ENCODE results near the gene STXBP5. TPM values are rescaled to one million over a fixed set of nuclear protein-coding genes. Genes with fewer than 3 reads are reported as not detected.

The STXBP5 gene
- total RNA-seq, 4 donors from 2014 or later: 15.6 to 41.3 (median 20.4) TPM

DNA sequence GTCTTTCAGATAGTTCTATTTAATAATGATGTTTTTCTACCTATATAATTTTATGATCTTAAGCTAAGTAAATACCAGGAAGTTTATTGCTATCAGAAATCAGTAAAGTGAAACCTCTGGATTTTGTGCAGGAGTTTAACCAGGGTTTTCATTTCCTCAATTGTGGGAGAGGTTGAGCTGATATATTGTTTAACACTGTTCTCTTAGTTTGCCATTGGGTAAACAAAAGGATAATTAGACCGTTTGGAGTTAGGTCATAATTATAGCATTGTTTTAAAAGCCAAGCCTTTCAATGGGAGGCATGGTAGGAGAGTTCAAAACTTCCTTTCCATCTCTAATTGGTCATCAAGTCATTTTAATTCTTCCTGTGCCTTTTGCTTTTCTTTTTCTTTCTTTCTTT is 58.7 kb downstream of the STXBP5 start:
- TF ChIP-seq, protein P1, sequence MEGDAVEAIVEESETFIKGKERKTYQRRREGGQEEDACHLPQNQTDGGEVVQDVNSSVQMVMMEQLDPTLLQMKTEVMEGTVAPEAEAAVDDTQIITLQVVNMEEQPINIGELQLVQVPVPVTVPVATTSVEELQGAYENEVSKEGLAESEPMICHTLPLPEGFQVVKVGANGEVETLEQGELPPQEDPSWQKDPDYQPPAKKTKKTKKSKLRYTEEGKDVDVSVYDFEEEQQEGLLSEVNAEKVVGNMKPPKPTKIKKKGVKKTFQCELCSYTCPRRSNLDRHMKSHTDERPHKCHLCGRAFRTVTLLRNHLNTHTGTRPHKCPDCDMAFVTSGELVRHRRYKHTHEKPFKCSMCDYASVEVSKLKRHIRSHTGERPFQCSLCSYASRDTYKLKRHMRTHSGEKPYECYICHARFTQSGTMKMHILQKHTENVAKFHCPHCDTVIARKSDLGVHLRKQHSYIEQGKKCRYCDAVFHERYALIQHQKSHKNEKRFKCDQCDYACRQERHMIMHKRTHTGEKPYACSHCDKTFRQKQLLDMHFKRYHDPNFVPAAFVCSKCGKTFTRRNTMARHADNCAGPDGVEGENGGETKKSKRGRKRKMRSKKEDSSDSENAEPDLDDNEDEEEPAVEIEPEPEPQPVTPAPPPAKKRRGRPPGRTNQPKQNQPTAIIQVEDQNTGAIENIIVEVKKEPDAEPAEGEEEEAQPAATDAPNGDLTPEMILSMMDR (IDR thresholded peaks at IDR 0.05 in 4 of 5, conservative IDR thresholded peaks at IDR 0.05 in 1 of 5): no peak
- no peak for TF ChIP-seq POLR2A (IDR thresholded peaks at IDR 0.05)
- Histone ChIP-seq H3K4me1 (peaks cover 9 to 28% of the 10 kb centered on the region in 2 donors), H3K27me3 (no peaks in the 10 kb centered on the region), H3K27ac (no peak overlapping the region), H3K4me3 (no peak overlapping the region), H3K36me3 (no peaks in the 10 kb centered on the region), H3K9me3 (no peaks in the 10 kb centered on the region)
- DNase-seq (no peak), ATAC-seq (no peak)
- intact Hi-C loops (cut with DNase I; ENCODE audit: low total_unique reads) (no loop called here), in situ Hi-C loops (cut with MboI; ENCODE audit: low sequenced_read_pairs in 4 of 4) (no loop called here)

DNA sequence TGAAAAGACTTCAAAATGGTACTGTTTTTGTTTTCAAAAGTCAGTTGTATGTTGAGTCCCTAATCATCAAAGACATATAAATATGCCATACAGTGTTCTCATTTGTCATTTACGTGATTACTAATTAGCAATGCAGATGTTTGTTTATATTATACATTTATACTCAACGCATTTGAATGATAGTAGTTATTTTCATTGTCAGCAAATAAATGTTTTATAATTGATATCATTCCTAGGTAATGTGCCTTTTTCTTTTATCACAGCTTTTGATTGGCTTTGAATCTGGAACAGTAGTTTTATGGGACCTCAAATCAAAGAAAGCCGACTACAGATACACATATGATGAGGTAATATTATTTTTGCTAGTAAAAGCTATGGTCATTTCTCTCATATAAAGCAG is 62.6 kb downstream of the STXBP5 start:
- no peak for ATAC-seq
- peaks cover 0 to 3% of the 10 kb centered on the region in 2 donors for H3K36me3 ChIP-seq
- TF ChIP-seq POLR2A (IDR thresholded peaks at IDR 0.05): no peak
- TF ChIP-seq, protein P1 (IDR thresholded peaks at IDR 0.05 in 4 of 5, conservative IDR thresholded peaks at IDR 0.05 in 1 of 5): no peak

DNA sequence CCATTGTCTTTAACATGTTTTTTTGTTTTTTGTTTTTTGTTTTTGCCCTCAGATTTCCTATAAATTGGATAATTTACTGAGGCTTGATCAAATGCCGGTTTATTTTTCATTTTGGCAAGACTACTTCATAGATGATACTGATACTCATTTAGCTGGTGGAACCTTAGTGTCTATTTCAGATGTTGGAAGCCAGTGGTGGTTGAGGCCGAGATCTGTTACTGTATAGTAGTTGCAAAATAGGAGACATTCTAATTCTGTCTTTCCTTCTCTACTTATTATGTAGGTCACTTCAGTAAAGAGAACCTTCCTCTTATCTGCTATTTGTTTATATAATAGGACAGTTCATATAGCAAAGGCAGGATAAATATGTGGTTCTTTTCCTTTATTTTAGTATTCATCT is 63.4 kb downstream of the STXBP5 start:
- H3K9me3 ChIP-seq: no peaks in the 10 kb centered on the region
- H3K4me3 ChIP-seq: no peak overlapping the region
- peak overlapping the region; percentile 33 to 69 (median 53) for H3K27ac ChIP-seq
- peak; percentile 94 to 95 for ATAC-seq
- in situ Hi-C loops (cut with MboI; ENCODE audit: low sequenced_read_pairs in 4 of 4): no loop called here
- no peaks in the 10 kb centered on the region for H3K27me3 ChIP-seq
- peaks cover 0 to 3% of the 10 kb centered on the region in 2 donors for H3K36me3 ChIP-seq
- no peak for TF ChIP-seq POLR2A (IDR thresholded peaks at IDR 0.05)
- TF ChIP-seq, protein P1 (IDR thresholded peaks at IDR 0.05 in 4 of 5, conservative IDR thresholded peaks at IDR 0.05 in 1 of 5): no peak
- intact Hi-C loops (cut with DNase I; ENCODE audit: low total_unique reads): no loop called here
- peak; percentile 17 to 21 for DNase-seq
- H3K4me1 ChIP-seq: peaks cover 20 to 44% of the 10 kb centered on the region in 2 donors

More for the DNA sequence above, 62.6 kb downstream of the STXBP5 start:
- peaks cover 20 to 44% of the 10 kb centered on the region in 2 donors for H3K4me1 ChIP-seq
- H3K4me3 ChIP-seq: no peak overlapping the region
- H3K27me3 ChIP-seq: no peaks in the 10 kb centered on the region
- peak overlapping the region in 2 of 4 donors; percentile 1 to 54 for H3K27ac ChIP-seq
- H3K9me3 ChIP-seq: no peaks in the 10 kb centered on the region
- DNase-seq: no peak
- in situ Hi-C loops (cut with MboI; ENCODE audit: low sequenced_read_pairs in 4 of 4): no loop called here
- intact Hi-C loops (cut with DNase I; ENCODE audit: low total_unique reads): no loop called here

DNA sequence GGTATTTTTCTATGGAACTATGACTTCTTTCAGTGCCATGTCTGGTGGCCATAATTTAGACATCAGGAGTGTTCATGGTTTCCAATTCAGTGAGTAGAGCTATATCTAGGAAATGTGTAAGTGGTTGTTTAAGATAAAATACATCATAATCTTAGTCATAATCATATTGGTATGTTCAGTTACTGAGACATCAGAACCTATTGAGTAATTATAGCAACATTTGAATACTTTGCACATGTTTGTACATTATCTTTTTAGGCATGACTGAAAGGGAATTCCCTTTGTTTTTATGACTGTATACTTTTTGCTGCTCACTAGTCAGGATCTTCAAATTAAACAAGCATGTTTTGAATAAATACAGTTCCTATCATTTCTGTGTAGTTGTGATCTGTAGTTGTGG is 64.0 kb downstream of the STXBP5 start:
- TF ChIP-seq, protein P1 (IDR thresholded peaks at IDR 0.05 in 4 of 5, conservative IDR thresholded peaks at IDR 0.05 in 1 of 5): no peak
- TF ChIP-seq POLR2A (IDR thresholded peaks at IDR 0.05): no peak
- ATAC-seq (no peak), DNase-seq (no peak)
- in situ Hi-C loops (cut with MboI; ENCODE audit: low sequenced_read_pairs in 4 of 4) (no loop called here), intact Hi-C loops (cut with DNase I; ENCODE audit: low total_unique reads) (no loop called here)
- H3K4me1 ChIP-seq: peaks cover 20 to 44% of the 10 kb centered on the region in 2 donors
- H3K4me3 ChIP-seq: no peak overlapping the region
- H3K27ac ChIP-seq: peak overlapping the region; percentile 33 to 69 (median 53)
- no peaks in the 10 kb centered on the region for H3K9me3 ChIP-seq
- H3K36me3 ChIP-seq: peaks cover 0 to 3% of the 10 kb centered on the region in 2 donors
- no peaks in the 10 kb centered on the region for H3K27me3 ChIP-seq

DNA sequence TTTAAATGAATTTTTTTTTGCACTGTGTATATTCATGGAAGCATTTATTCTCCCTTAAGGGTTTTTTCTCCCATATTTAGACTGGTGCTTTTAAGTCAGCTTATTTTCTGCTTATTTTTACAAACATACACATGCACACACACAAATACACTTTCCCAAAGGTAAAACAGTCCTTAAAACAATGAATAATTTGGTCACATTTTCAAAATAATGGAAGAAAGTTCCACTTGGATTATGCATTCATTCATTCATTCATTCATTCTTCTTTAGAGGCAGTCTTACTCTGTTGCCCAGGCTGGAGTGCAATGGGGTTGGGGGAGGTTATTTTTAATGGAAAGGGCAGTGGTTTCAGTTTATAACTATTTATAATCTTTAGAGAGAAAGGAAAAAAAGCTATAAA is 69.8 kb downstream of the STXBP5 start:
- Histone ChIP-seq H3K4me1 (peaks cover 1 to 5% of the 10 kb centered on the region in 2 donors), H3K9me3 (no peaks in the 10 kb centered on the region), H3K4me3 (no peak overlapping the region), H3K36me3 (peaks cover 0 to 7% of the 10 kb centered on the region in 2 donors), H3K27me3 (no peaks in the 10 kb centered on the region), H3K27ac (no peak overlapping the region)
- in situ Hi-C loops (cut with MboI; ENCODE audit: low sequenced_read_pairs in 4 of 4) (no loop called here), intact Hi-C loops (cut with DNase I; ENCODE audit: low total_unique reads) (no loop called here)
- no peak for TF ChIP-seq POLR2A (IDR thresholded peaks at IDR 0.05)
- TF ChIP-seq, protein P1 (IDR thresholded peaks at IDR 0.05 in 4 of 5, conservative IDR thresholded peaks at IDR 0.05 in 1 of 5): no peak
- ATAC-seq (no peak), DNase-seq (no peak)
